ENCODE data around the gene ABCA9.
"Not testable (repeated sequence)": the region's sequence is repeated elsewhere in the genome, so short reads cannot be mapped to it uniquely, and the experiment has no call there.

GRCh38 chr17:68999743-69000142 lies 61.0 kb downstream of the ABCA9 start:
- TF ChIP-seq CTCF (IDR thresholded peaks at IDR 0.05 in 4 of 5, conservative IDR thresholded peaks at IDR 0.05 in 1 of 5); POLR2A (IDR thresholded peaks at IDR 0.05): not testable (repeated sequence)
